Lower leg skin (tissue), 4 donors: ENCODE measurements around the gene ZNF512. TPM values are rescaled to one million over a fixed set of nuclear protein-coding genes. Genes with fewer than 3 reads are reported as not detected.
"Not testable (repeated sequence)": the region's sequence is repeated elsewhere in the genome, so short reads cannot be mapped to it uniquely, and the experiment has no call there.

Experiments used
- DNase-seq, 2 donors: peaks; one replicate each; pipeline ENCODE4 v3.0.0-alpha.2; 2019; ENCODE audit warnings: low spot score in 2 of 2
- H3K4me3 ChIP-seq: fragments of 200-600 bp; sonication (generic); 2 replicates; pipeline ENCODE4 v1.5.1; 2017; ENCODE audit warnings: mild to moderate bottlenecking, low read depth; ENCODE audit not compliant: poor library complexity, severe bottlenecking
- CTCF ChIP-seq, 3 donors: fragments of 450-650 bp; IDR thresholded peaks; one replicate each; pipeline ENCODE4 v1.5.1; 2016; ENCODE audit warnings: antibody characterized with exemption in 3 of 3, mild to moderate bottlenecking in 3 of 3, moderate library complexity in 2 of 3
- POLR2A ChIP-seq, 2 donors: fragments of 450-650 bp; IDR thresholded peaks; one replicate each; pipeline ENCODE4 v1.6.1; 2016 to 2017; ENCODE audit warnings: antibody characterized with exemption in 2 of 2, mild to moderate bottlenecking in 1 of 2, moderate library complexity in 1 of 2
- WGBS, 2 donors: methylation state at CpG; one replicate each; pipeline ENCODE4 v1.1.5; 2018; 5-methylcytosine and 5-hydroxymethylcytosine counted together
- intact Hi-C: fragments of 100-400 bp; cut with DNase I; formaldehyde crosslinking; loops from one replicate; pipeline ENCODE4 v1.15.0; 2023; ENCODE audit warnings: low total_unique reads
- total RNA-seq, 4 donors: library from RNA; depleted of rRNA; stranded (reverse); fragments of >200 nt; gene quantifications; one replicate each; pipeline ENCODE4 v1.1.0, GENCODE V29; 2016

The ZNF512 gene
- total RNA-seq, 4 donors from 2014 or later = 3.5 to 17.6 (median 12.6) TPM

- intact Hi-C loops = no loop called here
- no peak for TF ChIP-seq CTCF (IDR thresholded peaks at IDR 0.05)
- TF ChIP-seq POLR2A (IDR thresholded peaks at IDR 0.05) = no peak
- H3K4me3 ChIP-seq = no peak overlapping the region
- DNase-seq = no peak
- 85 to 88% methylated on average over 2 of the region's 2 CpGs for WGBS, 2 donors
Observed at GRCh38 chr2:27606611-27607010, 23.8 kb downstream of the ZNF512 start.

GRCh38 chr2:27613985-27614384 is 31.1 kb downstream of the ZNF512 start:
- WGBS, 2 donors = 95 to 96% methylated on average over 2 of the region's 2 CpGs
- no peak for DNase-seq
- TF ChIP-seq CTCF (IDR thresholded peaks at IDR 0.05) = no peak
- no peak for TF ChIP-seq POLR2A (IDR thresholded peaks at IDR 0.05)
- no peak overlapping the region for H3K4me3 ChIP-seq
- intact Hi-C loops = no loop called here

GRCh38 chr2:27615316-27615715 is 32.5 kb downstream of the ZNF512 start:
- TF ChIP-seq POLR2A (IDR thresholded peaks at IDR 0.05) = no peak
- TF ChIP-seq CTCF (IDR thresholded peaks at IDR 0.05) = no peak
- 92 to 97% methylated on average over 3 of the region's 3 CpGs for WGBS, 2 donors
- intact Hi-C loops = no loop called here
- DNase-seq = no peak
- no peak overlapping the region for H3K4me3 ChIP-seq

- no peak for TF ChIP-seq POLR2A (IDR thresholded peaks at IDR 0.05)
- no peak for TF ChIP-seq CTCF (IDR thresholded peaks at IDR 0.05)
- no peak overlapping the region for H3K4me3 ChIP-seq
- intact Hi-C loops = no loop called here
- 71 to 79% methylated on average over 1 of the region's 1 CpG for WGBS, 2 donors
- no peak for DNase-seq
Observed at GRCh38 chr2:27621524-27621923, 38.7 kb downstream of the ZNF512 start.

- H3K4me3 ChIP-seq = no peak overlapping the region
- 81 to 86% methylated on average over 3 of the region's 3 CpGs for WGBS, 2 donors
- intact Hi-C loops = no loop called here
- DNase-seq = no peak
- TF ChIP-seq POLR2A (IDR thresholded peaks at IDR 0.05) = no peak
Observed at GRCh38 chr2:27622921-27623384, 40.1 kb downstream of the ZNF512 start.

- intact Hi-C loops = no loop called here
Observed at GRCh38 chr2:27624943-27625342, 42.1 kb downstream of the ZNF512 start.

GRCh38 chr2:27626323-27626722 is 43.5 kb downstream of the ZNF512 start:
- H3K4me3 ChIP-seq, DNase-seq, intact Hi-C loops: not testable (repeated sequence)
- WGBS, 2 donors = 86% methylated on average over 1 of the region's 1 CpG

More at GRCh38 chr2:27624943-27625342, 42.1 kb downstream of the ZNF512 start:
- H3K4me3 ChIP-seq = no peak overlapping the region
- DNase-seq = no peak
- TF ChIP-seq POLR2A (IDR thresholded peaks at IDR 0.05) (no peak), CTCF (IDR thresholded peaks at IDR 0.05) (no peak)

- WGBS, 2 donors = 37 to 51% methylated on average over 3 of the region's 3 CpGs
- intact Hi-C loops, H3K4me3 ChIP-seq: not testable (repeated sequence)
Observed at GRCh38 chr2:27626921-27627320, 44.1 kb downstream of the ZNF512 start.

More at GRCh38 chr2:27626921-27627320, 44.1 kb downstream of the ZNF512 start:
- DNase-seq = not testable (repeated sequence)
